CD4-positive, alpha-beta T cell treated with Interleukin-2 at 100 ng/mL for 4 hours (primary cell): Measurements from ENCODE around the gene TTC8.

Experiments used
- DNase-seq: peaks from one replicate; pipeline ENCODE4 v3.0.0-alpha.2; 2020; ENCODE audit warnings: low spot score

TTC8 gene

GRCh38 chr14:88868558-88869159, 44.2 kb downstream of the TTC8 start:
- DNase-seq, result peak; percentile 20

- no peak for DNase-seq
Observed at GRCh38 chr14:88870777-88871176, 46.3 kb downstream of the TTC8 start.

- no peak for DNase-seq
Observed at GRCh38 chr14:88871429-88871828, 47.0 kb downstream of the TTC8 start.

GRCh38 chr14:88872976-88873375, 48.5 kb downstream of the TTC8 start:
- no peak for DNase-seq

- no peak for DNase-seq
Observed at GRCh38 chr14:88877192-88877591, 52.7 kb downstream of the TTC8 start.

- DNase-seq, result no peak
Observed at GRCh38 chr14:88879022-88879421, 54.6 kb downstream of the TTC8 start.

- no peak for DNase-seq
Observed at GRCh38 chr14:88882236-88882635, 57.8 kb downstream of the TTC8 start.

GRCh38 chr14:88895116-88895515, 70.7 kb downstream of the TTC8 start:
- no peak for DNase-seq

- DNase-seq, result no peak
Observed at GRCh38 chr14:88901189-88901588, 76.7 kb downstream of the TTC8 start.

GRCh38 chr14:88901991-88902390, 77.5 kb downstream of the TTC8 start:
- DNase-seq, result no peak

- DNase-seq, result no peak
Observed at GRCh38 chr14:88902850-88903249, 78.4 kb downstream of the TTC8 start.

- no peak for DNase-seq
Observed at GRCh38 chr14:88904206-88904647, 79.8 kb downstream of the TTC8 start.

GRCh38 chr14:88904864-88905263, 80.4 kb downstream of the TTC8 start:
- DNase-seq, result no peak

- DNase-seq, result no peak
Observed at GRCh38 chr14:88908216-88908615, 83.8 kb downstream of the TTC8 start.

- no peak for DNase-seq
Observed at GRCh38 chr14:88910386-88910785, 85.9 kb downstream of the TTC8 start.

GRCh38 chr14:88911809-88912208, 87.4 kb downstream of the TTC8 start:
- no peak for DNase-seq

GRCh38 chr14:88914956-88915355, 90.5 kb downstream of the TTC8 start:
- no peak for DNase-seq

- DNase-seq, result no peak
Observed at GRCh38 chr14:88919502-88919901, 95.1 kb downstream of the TTC8 start.
